ENCODE data around the gene CDC14B.
A peak's percentile ranks its signal among the peaks of the same experiment; 100 is the strongest.

The CDC14B gene

DNA sequence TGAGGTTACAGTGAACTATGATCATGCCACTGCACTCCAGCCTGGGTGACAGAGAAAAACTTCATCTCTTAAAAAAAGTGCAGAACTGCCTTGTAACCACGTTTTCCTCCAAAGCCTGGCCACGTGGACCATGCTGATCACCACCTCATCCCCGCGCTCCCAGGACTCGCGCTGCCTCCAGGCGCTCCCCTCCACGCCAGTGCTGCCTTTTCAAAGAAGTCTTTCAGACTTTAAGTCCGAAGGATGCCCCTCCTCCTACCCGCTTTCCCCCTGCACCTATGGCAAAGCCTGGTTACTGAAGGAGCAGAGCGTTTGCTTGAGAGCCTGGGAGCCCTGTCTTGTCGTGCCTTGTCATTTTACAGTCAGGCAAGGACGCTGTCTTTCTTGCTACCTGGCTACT lies 125.9 kb downstream of the CDC14B start:
- H3K4me3 ChIP-seq (ENCODE audit: low read depth, low read length) = no peak overlapping the region
- no peaks in the 10 kb centered on the region for H3K4me1 ChIP-seq (ENCODE audit: control insufficient read depth, insufficient read depth, low read length, unreplicated experiment)
- H3K27ac ChIP-seq (ENCODE audit: low read depth, low read length) = no peak overlapping the region
- peaks cover 3% of the 10 kb centered on the region; the same call in 1 of the 2 replicates for H3K36me3 ChIP-seq (ENCODE audit: insufficient read depth, low read length)
- H2AFZ ChIP-seq (ENCODE audit: low read length, unreplicated experiment) = no peak overlapping the region
- H3K27me3 ChIP-seq (ENCODE audit: insufficient read depth, low read length) = no peaks in the 10 kb centered on the region
- no peaks in the 10 kb centered on the region for H3K79me2 ChIP-seq (ENCODE audit: control insufficient read depth, insufficient read depth, low read length, unreplicated experiment)

DNA sequence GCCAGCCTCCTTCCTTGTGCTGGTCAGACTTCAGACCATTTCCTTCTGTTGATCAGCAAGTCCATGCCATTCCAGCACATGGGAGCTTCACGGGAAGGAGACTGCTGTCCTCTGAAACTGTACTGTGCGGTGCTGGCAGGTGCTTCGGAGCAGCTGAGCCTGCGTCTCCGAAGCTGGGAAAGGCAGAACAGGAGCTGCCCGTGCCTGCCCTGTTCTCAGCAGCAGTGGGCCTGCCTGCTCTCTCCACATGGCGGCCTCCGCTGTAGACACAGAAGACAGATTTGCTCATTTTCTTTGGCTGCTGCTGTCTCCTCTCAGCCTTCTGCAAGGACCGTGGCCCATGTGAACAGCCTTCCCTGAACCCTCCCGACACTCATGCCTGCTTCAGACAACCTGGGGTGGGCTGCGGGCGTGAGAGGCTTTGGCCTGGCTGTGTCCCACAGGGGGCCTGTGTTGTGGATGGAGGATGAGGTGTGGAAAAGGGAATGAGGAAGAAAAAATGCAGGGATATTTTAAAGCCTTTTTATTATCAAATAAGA lies 126.6 kb downstream of the CDC14B start:
- no peak overlapping the region for H2AFZ ChIP-seq (ENCODE audit: low read length, unreplicated experiment)
- H3K79me2 ChIP-seq (ENCODE audit: control insufficient read depth, insufficient read depth, low read length, unreplicated experiment) = no peaks in the 10 kb centered on the region
- H3K4me3 ChIP-seq (ENCODE audit: low read depth, low read length) = no peak overlapping the region
- no peaks in the 10 kb centered on the region for H3K27me3 ChIP-seq (ENCODE audit: insufficient read depth, low read length)
- H3K4me1 ChIP-seq (ENCODE audit: control insufficient read depth, insufficient read depth, low read length, unreplicated experiment) = no peaks in the 10 kb centered on the region
- H3K27ac ChIP-seq (ENCODE audit: low read depth, low read length) = no peak overlapping the region
- peaks cover 3% of the 10 kb centered on the region; the same call in 1 of the 2 replicates for H3K36me3 ChIP-seq (ENCODE audit: insufficient read depth, low read length)

DNA sequence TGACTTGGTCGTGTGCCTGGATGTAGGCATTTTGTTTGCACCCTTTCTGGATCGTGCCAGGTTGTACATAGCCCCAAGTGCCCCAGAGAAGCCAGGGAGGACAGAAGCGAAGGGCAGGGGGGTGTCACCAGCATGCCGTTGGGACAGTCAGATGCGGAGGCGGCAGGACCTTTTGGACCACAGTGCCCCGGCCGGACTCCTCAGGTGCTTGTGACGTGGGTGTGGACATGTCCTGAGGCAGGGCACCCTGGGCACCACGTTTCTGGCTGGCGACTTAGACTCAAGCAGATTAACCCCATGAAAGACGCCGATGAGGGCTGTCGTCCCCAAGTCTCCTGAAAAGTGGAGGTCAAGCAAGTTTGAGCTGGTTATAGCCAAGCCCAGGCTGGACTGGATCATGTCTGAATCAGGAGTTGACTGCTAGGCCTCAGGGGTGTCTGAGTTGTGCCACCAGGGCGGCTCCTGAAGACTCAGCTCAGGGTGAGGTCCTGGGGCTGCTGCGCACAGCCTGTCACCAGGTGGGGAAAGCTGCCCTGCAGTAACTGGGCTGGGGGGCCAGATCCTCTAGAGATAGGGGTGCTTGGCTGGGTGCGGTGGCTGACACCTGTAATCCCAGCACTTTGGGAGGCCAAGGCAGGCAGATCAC lies 127.6 kb downstream of the CDC14B start:
- Histone ChIP-seq H3K79me2 (ENCODE audit: control insufficient read depth, insufficient read depth, low read length, unreplicated experiment) (no peaks in the 10 kb centered on the region), H2AFZ (ENCODE audit: low read length, unreplicated experiment) (no peak overlapping the region), H3K4me1 (ENCODE audit: control insufficient read depth, insufficient read depth, low read length, unreplicated experiment) (peaks cover 1% of the 10 kb centered on the region), H3K27ac (ENCODE audit: low read depth, low read length) (no peak overlapping the region), H3K36me3 (ENCODE audit: insufficient read depth, low read length) (peaks cover 3% of the 10 kb centered on the region; the same call in 1 of the 2 replicates), H3K27me3 (ENCODE audit: insufficient read depth, low read length) (no peaks in the 10 kb centered on the region), H3K4me3 (ENCODE audit: low read depth, low read length) (no peak overlapping the region)

DNA sequence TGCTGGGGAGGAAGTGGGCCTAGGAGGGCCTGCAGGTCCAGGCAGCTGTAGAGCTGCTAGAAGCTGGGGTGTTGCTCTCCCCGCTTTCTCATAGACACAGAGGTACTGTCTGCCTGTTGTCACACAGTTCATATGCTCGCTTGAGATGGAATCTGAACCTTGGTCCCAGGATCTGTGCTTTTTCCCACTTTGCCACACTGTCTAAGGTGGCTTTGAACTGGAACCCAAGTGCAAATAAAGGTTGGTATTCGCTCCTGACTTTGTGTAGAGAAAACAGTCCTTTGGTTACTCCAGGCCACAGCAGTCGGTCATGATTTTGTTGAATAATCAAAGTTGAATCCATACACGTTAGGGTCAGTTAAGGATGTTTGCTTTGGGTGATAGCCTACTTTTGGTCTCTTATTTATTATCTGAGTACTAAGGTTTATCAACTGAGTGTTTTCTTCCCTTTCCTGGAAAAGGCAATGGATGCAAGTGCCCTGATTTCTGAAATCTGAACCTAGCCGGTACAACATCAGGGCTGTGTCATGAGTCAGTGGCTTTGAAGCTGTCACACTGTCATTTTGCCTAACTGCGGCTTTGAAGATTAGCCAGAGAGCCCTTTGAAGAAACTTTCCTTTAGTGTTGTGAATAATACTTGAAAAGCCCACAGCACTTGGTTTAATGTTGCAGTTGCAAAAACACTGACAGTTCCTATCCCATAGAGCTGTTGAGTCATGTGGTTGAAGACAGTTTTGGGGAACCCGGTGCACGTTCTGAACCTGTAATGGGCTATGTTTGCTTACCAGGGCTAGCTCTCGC lies 128.4 kb downstream of the CDC14B start:
- Histone ChIP-seq H2AFZ (ENCODE audit: low read length, unreplicated experiment) (no peak overlapping the region), H3K4me3 (ENCODE audit: low read depth, low read length) (no peak overlapping the region), H3K36me3 (ENCODE audit: insufficient read depth, low read length) (peaks cover 3% of the 10 kb centered on the region; the same call in 1 of the 2 replicates), H3K4me1 (ENCODE audit: control insufficient read depth, insufficient read depth, low read length, unreplicated experiment) (peaks cover 8% of the 10 kb centered on the region), H3K79me2 (ENCODE audit: control insufficient read depth, insufficient read depth, low read length, unreplicated experiment) (no peaks in the 10 kb centered on the region), H3K27me3 (ENCODE audit: insufficient read depth, low read length) (no peaks in the 10 kb centered on the region), H3K27ac (ENCODE audit: low read depth, low read length) (no peak overlapping the region)

DNA sequence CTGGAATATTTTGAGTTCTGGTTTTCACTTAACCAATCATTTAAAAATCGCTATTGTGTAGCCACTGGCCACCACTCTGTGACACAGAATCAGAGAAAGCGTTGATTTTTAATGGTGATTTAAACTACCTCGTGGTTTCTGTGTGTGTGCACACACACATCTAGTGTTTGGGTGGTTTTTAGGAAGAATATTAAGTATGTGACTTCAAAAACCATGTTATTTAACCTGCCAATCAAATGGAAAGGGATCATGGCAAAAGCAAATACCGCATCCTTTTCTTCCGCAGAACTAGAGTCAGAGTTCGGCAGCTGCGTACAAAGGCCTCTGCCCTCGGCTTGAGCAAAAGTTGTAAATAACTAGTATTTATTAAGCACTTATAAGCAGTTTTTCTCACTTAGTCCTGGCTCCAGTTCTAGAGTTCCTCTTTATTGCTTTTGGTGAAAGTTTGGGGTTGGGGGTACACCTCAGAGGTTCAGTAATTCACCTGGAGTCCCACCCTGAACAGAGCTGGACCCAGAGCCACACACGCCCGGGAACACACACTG lies 129.0 kb downstream of the CDC14B start:
- Histone ChIP-seq H3K27me3 (ENCODE audit: insufficient read depth, low read length) (no peaks in the 10 kb centered on the region), H3K4me1 (ENCODE audit: control insufficient read depth, insufficient read depth, low read length, unreplicated experiment) (peaks cover 11% of the 10 kb centered on the region), H3K36me3 (ENCODE audit: insufficient read depth, low read length) (peaks cover 3% of the 10 kb centered on the region; the same call in 1 of the 2 replicates), H3K4me3 (ENCODE audit: low read depth, low read length) (no peak overlapping the region), H3K27ac (ENCODE audit: low read depth, low read length) (no peak overlapping the region), H3K79me2 (ENCODE audit: control insufficient read depth, insufficient read depth, low read length, unreplicated experiment) (no peaks in the 10 kb centered on the region), H2AFZ (ENCODE audit: low read length, unreplicated experiment) (no peak overlapping the region)

DNA sequence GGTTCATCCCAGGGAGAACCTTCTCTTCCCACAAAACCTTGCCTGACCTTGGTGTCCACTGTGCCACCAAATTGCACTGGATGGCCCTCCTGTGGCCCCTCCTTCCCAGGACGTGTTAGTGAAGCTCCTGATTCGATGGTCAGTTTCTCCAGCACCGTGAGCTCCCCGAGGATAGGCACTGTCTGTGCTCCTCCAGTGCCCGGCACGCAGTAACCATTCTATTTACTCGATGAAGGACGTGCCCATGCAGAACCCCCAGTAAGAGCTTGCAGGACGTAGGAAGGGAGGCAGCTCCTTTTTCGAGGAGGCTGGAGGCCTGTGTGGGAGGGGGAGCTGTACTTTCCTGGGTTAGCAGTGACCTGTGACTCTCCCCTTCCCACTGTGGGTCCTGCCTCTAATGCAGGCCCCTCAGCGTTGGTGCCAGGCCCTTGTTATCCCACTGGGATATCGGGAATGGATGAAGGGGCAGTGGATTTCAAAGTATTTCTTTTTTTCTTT lies 130.1 kb downstream of the CDC14B start:
- Histone ChIP-seq H3K4me1 (ENCODE audit: control insufficient read depth, insufficient read depth, low read length, unreplicated experiment) (peaks cover 11% of the 10 kb centered on the region), H2AFZ (ENCODE audit: low read length, unreplicated experiment) (no peak overlapping the region), H3K27me3 (ENCODE audit: insufficient read depth, low read length) (no peaks in the 10 kb centered on the region), H3K36me3 (ENCODE audit: insufficient read depth, low read length) (peaks cover 3% of the 10 kb centered on the region; the same call in 1 of the 2 replicates), H3K79me2 (ENCODE audit: control insufficient read depth, insufficient read depth, low read length, unreplicated experiment) (no peaks in the 10 kb centered on the region), H3K4me3 (ENCODE audit: low read depth, low read length) (no peak overlapping the region), H3K27ac (ENCODE audit: low read depth, low read length) (no peak overlapping the region)

DNA sequence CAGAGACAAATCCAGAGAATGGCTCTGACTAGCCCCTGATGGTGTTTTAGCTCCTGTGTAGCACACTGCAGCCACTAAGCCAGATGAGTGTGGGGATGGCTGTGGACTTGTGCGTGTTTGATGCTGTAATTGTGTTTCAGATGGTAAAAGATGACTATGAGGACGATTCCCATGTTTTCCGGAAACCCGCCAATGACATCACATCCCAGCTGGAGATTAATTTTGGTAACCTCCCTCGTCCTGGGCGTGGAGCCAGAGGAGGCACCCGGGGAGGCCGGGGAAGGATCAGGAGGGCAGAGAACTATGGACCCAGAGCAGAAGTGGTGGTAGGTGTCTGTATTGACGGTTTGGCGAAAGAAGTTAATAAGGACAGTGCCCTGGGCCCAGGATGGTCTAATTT lies 131.7 kb downstream of the CDC14B start:
- H3K36me3 ChIP-seq (ENCODE audit: insufficient read depth, low read length) = peaks cover 3% of the 10 kb centered on the region; the same call in 1 of the 2 replicates
- no peaks in the 10 kb centered on the region for H3K27me3 ChIP-seq (ENCODE audit: insufficient read depth, low read length)
- H3K4me1 ChIP-seq (ENCODE audit: control insufficient read depth, insufficient read depth, low read length, unreplicated experiment) = peaks cover 11% of the 10 kb centered on the region
- H3K4me3 ChIP-seq (ENCODE audit: low read depth, low read length) = no peak overlapping the region
- no peak overlapping the region for H2AFZ ChIP-seq (ENCODE audit: low read length, unreplicated experiment)
- no peaks in the 10 kb centered on the region for H3K79me2 ChIP-seq (ENCODE audit: control insufficient read depth, insufficient read depth, low read length, unreplicated experiment)
- no peak overlapping the region for H3K27ac ChIP-seq (ENCODE audit: low read depth, low read length)

DNA sequence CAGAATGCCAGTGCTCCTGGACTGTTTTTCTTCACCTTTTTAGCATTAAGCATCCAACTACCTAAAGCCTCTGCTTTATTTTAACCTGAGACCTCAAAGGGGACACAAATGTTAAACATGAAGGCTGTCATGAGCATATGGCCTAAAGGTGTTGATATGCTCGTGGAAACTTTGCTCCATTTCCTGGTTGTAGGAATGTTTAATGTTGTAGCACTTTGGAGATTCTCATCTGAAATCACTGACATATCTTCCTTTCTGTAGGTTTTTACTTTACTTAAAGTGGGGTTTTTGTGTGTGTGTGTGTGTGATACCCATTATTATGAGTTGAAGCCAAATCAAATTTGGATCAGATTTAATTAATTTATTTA lies 132.6 kb downstream of the CDC14B start:
- no peak overlapping the region for H2AFZ ChIP-seq (ENCODE audit: low read length, unreplicated experiment)
- H3K4me3 ChIP-seq (ENCODE audit: low read depth, low read length) = no peak overlapping the region; the same call in 1 of the 2 replicates
- H3K4me1 ChIP-seq (ENCODE audit: control insufficient read depth, insufficient read depth, low read length, unreplicated experiment) = peaks cover 11% of the 10 kb centered on the region
- peak overlapping the region; percentile 12; the same call in 1 of the 2 replicates for H3K27ac ChIP-seq (ENCODE audit: low read depth, low read length)
- no peaks in the 10 kb centered on the region for H3K27me3 ChIP-seq (ENCODE audit: insufficient read depth, low read length)
- H3K79me2 ChIP-seq (ENCODE audit: control insufficient read depth, insufficient read depth, low read length, unreplicated experiment) = no peaks in the 10 kb centered on the region
- H3K36me3 ChIP-seq (ENCODE audit: insufficient read depth, low read length) = peaks cover 3% of the 10 kb centered on the region; the same call in 1 of the 2 replicates

DNA sequence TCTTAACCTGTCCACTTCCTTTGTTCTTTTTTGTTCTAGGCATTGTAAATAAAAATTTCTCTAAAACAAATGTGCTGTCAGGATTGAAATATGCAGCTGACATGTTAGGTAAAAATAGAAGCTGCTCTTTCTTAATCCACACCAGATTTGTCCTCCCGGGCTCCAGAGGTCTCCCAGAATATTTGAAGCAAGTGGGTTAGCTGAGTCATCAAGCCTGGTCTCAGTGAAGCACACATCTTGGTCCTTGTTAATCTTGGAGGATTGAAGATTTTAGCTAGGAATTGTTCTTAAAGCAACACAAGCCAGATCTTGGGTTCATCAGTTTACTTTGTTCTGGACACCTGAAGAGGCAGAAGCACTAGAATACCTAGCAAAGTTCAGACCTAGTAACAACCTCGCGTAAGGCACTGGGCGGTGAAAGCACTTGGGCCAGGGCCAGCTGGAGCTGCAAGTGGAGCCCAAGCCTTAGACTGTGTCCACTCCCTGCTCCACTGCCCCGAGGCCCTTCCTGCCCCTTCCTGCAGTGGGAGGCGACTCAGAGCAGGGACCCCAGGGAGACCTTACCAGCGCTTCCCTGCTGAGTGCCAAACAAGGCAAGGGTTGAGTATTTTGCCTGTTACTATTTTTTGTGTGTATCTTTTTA lies 133.1 kb downstream of the CDC14B start:
- no peaks in the 10 kb centered on the region for H3K79me2 ChIP-seq (ENCODE audit: control insufficient read depth, insufficient read depth, low read length, unreplicated experiment)

DNA sequence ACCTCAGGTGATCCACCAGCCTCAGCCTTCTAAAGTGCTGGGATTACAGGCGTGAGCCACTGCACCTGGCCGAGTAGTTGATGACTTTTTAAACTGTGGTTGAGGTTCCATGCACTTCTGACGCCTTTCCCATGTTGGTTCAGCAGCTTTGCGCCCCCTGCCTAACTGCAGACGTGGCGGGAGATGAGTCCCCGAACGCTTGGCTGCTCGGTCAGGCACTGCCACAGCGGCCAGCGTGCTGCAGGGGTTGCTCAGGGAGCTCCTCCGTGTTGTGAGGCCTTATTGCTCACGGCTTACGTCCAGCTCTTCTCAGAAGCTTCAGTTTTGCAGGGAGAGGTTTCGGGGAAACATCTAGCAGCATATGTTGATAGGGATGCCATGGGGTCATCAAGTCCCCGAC lies 134.4 kb downstream of the CDC14B start:
- Histone ChIP-seq H3K79me2 (ENCODE audit: control insufficient read depth, insufficient read depth, low read length, unreplicated experiment) (no peaks in the 10 kb centered on the region), H3K4me1 (ENCODE audit: control insufficient read depth, insufficient read depth, low read length, unreplicated experiment) (peaks cover 11% of the 10 kb centered on the region), H2AFZ (ENCODE audit: low read length, unreplicated experiment) (no peak overlapping the region), H3K4me3 (ENCODE audit: low read depth, low read length) (no peak overlapping the region), H3K27ac (ENCODE audit: low read depth, low read length) (no peak overlapping the region), H3K36me3 (ENCODE audit: insufficient read depth, low read length) (no peaks in the 10 kb centered on the region), H3K27me3 (ENCODE audit: insufficient read depth, low read length) (no peaks in the 10 kb centered on the region)

More for the DNA sequence above, 133.1 kb downstream of the CDC14B start:
- H3K27me3 ChIP-seq (ENCODE audit: insufficient read depth, low read length) = no peaks in the 10 kb centered on the region
- H3K4me3 ChIP-seq (ENCODE audit: low read depth, low read length) = no peak overlapping the region; the same call in 1 of the 2 replicates
- H3K27ac ChIP-seq (ENCODE audit: low read depth, low read length) = peak overlapping the region; percentile 12; the same call in 1 of the 2 replicates
- H3K4me1 ChIP-seq (ENCODE audit: control insufficient read depth, insufficient read depth, low read length, unreplicated experiment) = peaks cover 11% of the 10 kb centered on the region
- H2AFZ ChIP-seq (ENCODE audit: low read length, unreplicated experiment) = no peak overlapping the region
- H3K36me3 ChIP-seq (ENCODE audit: insufficient read depth, low read length) = peaks cover 3% of the 10 kb centered on the region; the same call in 1 of the 2 replicates
